IPS DF 4.7 (cell line): ENCODE results near the gene PIM2.
"Not testable (repeated sequence)": the region's sequence is repeated elsewhere in the genome, so short reads cannot be mapped to it uniquely, and the experiment has no call there.

ENCODE experiments used
- DNase-seq: peaks from one replicate; pipeline ENCODE4 v3.0.0-alpha.2; 2013; ENCODE audit warnings: low spot score; ENCODE audit errors: extremely low read depth

The PIM2 gene

GRCh38 chrX:48908600-48908999, 10.2 kb downstream of the PIM2 start:
- no peak for DNase-seq

- no peak for DNase-seq
Measured at GRCh38 chrX:48905090-48905790, 13.6 kb downstream of the PIM2 start.

GRCh38 chrX:48904626-48905025, 14.2 kb downstream of the PIM2 start:
- DNase-seq = no peak

- DNase-seq = no peak
Measured at GRCh38 chrX:48904180-48904579, 14.6 kb downstream of the PIM2 start.

GRCh38 chrX:48903290-48903689, 15.5 kb downstream of the PIM2 start:
- DNase-seq = no peak

- DNase-seq = no peak
Measured at GRCh38 chrX:48902776-48903175, 16.0 kb downstream of the PIM2 start.

GRCh38 chrX:48902135-48902534, 16.7 kb downstream of the PIM2 start:
- DNase-seq = no peak

GRCh38 chrX:48901069-48901468, 17.8 kb downstream of the PIM2 start:
- no peak for DNase-seq

- DNase-seq = no peak
Measured at GRCh38 chrX:48899078-48899410, 19.8 kb downstream of the PIM2 start.

GRCh38 chrX:48897625-48898306, 21.1 kb downstream of the PIM2 start, which contains the start of the genes PQBP1 and TIMM17B:
PQBP1 (plus strand) TSS chrX:48897930; CDS start chrX:48898510, 580 bp downstream.
TIMM17B (minus strand) TSS chrX:48897768; CDS start chrX:48897749, 19 bp downstream.
- no peak for DNase-seq

- no peak for DNase-seq
Measured at GRCh38 chrX:48897157-48897624, 21.6 kb downstream of the PIM2 start.

GRCh38 chrX:48896611-48897011, 22.2 kb downstream of the PIM2 start:
- DNase-seq = no peak

- DNase-seq = no peak
Measured at GRCh38 chrX:48894891-48895290, 23.9 kb downstream of the PIM2 start.

- no peak for DNase-seq
Measured at GRCh38 chrX:48893556-48894348, 25.1 kb downstream of the PIM2 start.

GRCh38 chrX:48892896-48893295, 25.9 kb downstream of the PIM2 start:
- no peak for DNase-seq

- DNase-seq = no peak
Measured at GRCh38 chrX:48891402-48892288, 27.2 kb downstream of the PIM2 start.

- DNase-seq = no peak
Measured at GRCh38 chrX:48890934-48891401, 27.9 kb downstream of the PIM2 start.

- DNase-seq = no peak
Measured at GRCh38 chrX:48890296-48890925, 28.4 kb downstream of the PIM2 start.

- DNase-seq = not testable (repeated sequence)
Measured at GRCh38 chrX:48886586-48886985, 32.2 kb downstream of the PIM2 start.

GRCh38 chrX:48883729-48884128, 35.1 kb downstream of the PIM2 start:
- DNase-seq = no peak
